GM19468 (cell line): Measurements from ENCODE around the gene ONECUT3.
"Not testable (repeated sequence)": the region's sequence is repeated elsewhere in the genome, so short reads cannot be mapped to it uniquely, and the experiment has no call there.

Source experiments
- ATAC-seq: cut with Tn5 transposase; IDR thresholded peaks from one replicate; pipeline ENCODE4 v1.9.1; 2021; ENCODE audit warnings: mild to moderate bottlenecking, moderate library complexity, moderate number of reproducible peaks; ENCODE audit not compliant: unreplicated experiment; ENCODE audit errors: extremely low read depth

ONECUT3 gene

GRCh38 chr19:1786668-1787067, 33.4 kb downstream of the ONECUT3 start:
- ATAC-seq: no peak

GRCh38 chr19:1787116-1787515, 33.8 kb downstream of the ONECUT3 start:
- no peak for ATAC-seq

- no peak for ATAC-seq
Measured at GRCh38 chr19:1789261-1790041, 36.1 kb downstream of the ONECUT3 start.

- no peak for ATAC-seq
Measured at GRCh38 chr19:1790054-1790792, 36.9 kb downstream of the ONECUT3 start.

- no peak for ATAC-seq
Measured at GRCh38 chr19:1791879-1792278, 38.6 kb downstream of the ONECUT3 start.

- ATAC-seq: no peak
Measured at GRCh38 chr19:1794424-1795172, 41.3 kb downstream of the ONECUT3 start.

GRCh38 chr19:1796395-1797142, 43.3 kb downstream of the ONECUT3 start:
- no peak for ATAC-seq

GRCh38 chr19:1797313-1797712, 44.0 kb downstream of the ONECUT3 start:
- not testable (repeated sequence) for ATAC-seq

- no peak for ATAC-seq
Measured at GRCh38 chr19:1799695-1800342, 46.5 kb downstream of the ONECUT3 start.

- ATAC-seq: no peak
Measured at GRCh38 chr19:1804858-1805257, 51.6 kb downstream of the ONECUT3 start.

- ATAC-seq: no peak
Measured at GRCh38 chr19:1805401-1806183, 52.3 kb downstream of the ONECUT3 start.

GRCh38 chr19:1806184-1807029, 53.1 kb downstream of the ONECUT3 start:
- ATAC-seq: no peak

GRCh38 chr19:1807030-1807694, 53.9 kb downstream of the ONECUT3 start:
- no peak for ATAC-seq

- ATAC-seq: no peak
Measured at GRCh38 chr19:1807695-1808394, 54.5 kb downstream of the ONECUT3 start.

- no peak for ATAC-seq
Measured at GRCh38 chr19:1808395-1808731, 55.1 kb downstream of the ONECUT3 start.

- no peak for ATAC-seq
Measured at GRCh38 chr19:1809678-1810077, 56.4 kb downstream of the ONECUT3 start.
